Body of pancreas (tissue), 4 donors: ENCODE measurements around the gene SYNE1.

ENCODE experiments used
- POLR2A ChIP-seq, 3 donors: fragments of 450-650 bp; IDR thresholded peaks; one replicate each; pipeline ENCODE4 v1.6.1; 2016; ENCODE audit warnings: antibody characterized with exemption in 3 of 3, mild to moderate bottlenecking in 2 of 3
- TF ChIP-seq, protein P1 (sequence below), 7 experiments: fragments of 450-650 bp in 4 of 7; fragments of 200-600 bp in 3 of 7; sonication (generic) in 3 of 7; IDR thresholded peaks; one replicate each; pipeline ENCODE4 v1.5.1; 2016 to 2019; ENCODE audit warnings: antibody characterized with exemption in 7 of 7

DNA sequence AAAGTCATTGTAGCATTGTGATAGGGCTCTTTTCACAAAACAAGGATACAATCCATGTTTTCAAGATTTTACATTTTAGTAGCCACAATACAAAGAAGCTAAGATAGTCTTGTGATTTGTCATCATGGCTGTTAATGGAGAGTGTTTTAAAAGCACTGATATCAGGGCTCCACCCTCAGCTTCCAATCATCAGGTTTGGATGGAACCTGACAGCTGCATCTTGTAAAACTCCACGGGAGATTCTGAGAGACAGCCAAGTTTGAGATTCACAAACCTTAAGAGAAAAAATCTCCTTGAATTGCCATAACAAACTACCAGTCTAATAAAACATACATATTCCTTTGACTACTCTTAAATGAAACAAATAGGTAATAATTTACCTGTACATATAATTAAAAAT, 549.5 kb downstream of the SYNE1 start:
- no peak for TF ChIP-seq POLR2A (IDR thresholded peaks at IDR 0.05)
- TF ChIP-seq, protein P1, sequence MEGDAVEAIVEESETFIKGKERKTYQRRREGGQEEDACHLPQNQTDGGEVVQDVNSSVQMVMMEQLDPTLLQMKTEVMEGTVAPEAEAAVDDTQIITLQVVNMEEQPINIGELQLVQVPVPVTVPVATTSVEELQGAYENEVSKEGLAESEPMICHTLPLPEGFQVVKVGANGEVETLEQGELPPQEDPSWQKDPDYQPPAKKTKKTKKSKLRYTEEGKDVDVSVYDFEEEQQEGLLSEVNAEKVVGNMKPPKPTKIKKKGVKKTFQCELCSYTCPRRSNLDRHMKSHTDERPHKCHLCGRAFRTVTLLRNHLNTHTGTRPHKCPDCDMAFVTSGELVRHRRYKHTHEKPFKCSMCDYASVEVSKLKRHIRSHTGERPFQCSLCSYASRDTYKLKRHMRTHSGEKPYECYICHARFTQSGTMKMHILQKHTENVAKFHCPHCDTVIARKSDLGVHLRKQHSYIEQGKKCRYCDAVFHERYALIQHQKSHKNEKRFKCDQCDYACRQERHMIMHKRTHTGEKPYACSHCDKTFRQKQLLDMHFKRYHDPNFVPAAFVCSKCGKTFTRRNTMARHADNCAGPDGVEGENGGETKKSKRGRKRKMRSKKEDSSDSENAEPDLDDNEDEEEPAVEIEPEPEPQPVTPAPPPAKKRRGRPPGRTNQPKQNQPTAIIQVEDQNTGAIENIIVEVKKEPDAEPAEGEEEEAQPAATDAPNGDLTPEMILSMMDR (IDR thresholded peaks at IDR 0.05): no peak
